ENCODE results near the gene CREB5. TPM values are rescaled to one million over a fixed set of nuclear protein-coding genes. Genes with fewer than 3 reads are reported as not detected.

Gene CREB5
- total RNA-seq, 1 experiment from 2014 or later, result 2.1 TPM

DNA sequence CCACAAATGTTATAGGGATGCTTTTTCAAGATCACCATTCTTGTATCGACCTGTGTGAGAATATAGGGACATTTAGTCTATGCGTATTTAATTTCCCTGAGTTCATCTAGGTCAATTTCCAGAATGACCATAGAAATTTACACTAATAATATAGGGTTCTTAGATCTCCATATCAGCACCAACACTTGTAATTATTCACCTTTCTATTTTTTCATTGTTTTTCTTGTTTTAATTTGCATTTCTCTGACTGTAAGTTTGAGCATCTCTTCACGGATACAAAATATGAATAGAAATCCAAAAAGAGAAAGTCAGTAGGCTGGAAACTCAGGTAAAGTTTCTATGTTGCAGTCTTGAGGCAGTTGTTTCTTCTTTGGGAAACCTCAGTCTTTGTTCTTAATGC lies 134.8 kb downstream of the CREB5 start:
- TF ChIP-seq EZH2 (IDR thresholded peaks at IDR 0.05; ENCODE audit: low read depth), result no peak
- TF ChIP-seq, protein P1, sequence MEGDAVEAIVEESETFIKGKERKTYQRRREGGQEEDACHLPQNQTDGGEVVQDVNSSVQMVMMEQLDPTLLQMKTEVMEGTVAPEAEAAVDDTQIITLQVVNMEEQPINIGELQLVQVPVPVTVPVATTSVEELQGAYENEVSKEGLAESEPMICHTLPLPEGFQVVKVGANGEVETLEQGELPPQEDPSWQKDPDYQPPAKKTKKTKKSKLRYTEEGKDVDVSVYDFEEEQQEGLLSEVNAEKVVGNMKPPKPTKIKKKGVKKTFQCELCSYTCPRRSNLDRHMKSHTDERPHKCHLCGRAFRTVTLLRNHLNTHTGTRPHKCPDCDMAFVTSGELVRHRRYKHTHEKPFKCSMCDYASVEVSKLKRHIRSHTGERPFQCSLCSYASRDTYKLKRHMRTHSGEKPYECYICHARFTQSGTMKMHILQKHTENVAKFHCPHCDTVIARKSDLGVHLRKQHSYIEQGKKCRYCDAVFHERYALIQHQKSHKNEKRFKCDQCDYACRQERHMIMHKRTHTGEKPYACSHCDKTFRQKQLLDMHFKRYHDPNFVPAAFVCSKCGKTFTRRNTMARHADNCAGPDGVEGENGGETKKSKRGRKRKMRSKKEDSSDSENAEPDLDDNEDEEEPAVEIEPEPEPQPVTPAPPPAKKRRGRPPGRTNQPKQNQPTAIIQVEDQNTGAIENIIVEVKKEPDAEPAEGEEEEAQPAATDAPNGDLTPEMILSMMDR (conservative IDR thresholded peaks at IDR 0.05), result no peak
- no peaks in the 10 kb centered on the region for H3K9me2 ChIP-seq (ENCODE audit: insufficient read depth)
- no peak overlapping the region for H3K27ac ChIP-seq
- DNase-seq, result no peak
- CTCF ChIA-PET, result no interaction called here
- no peaks in the 10 kb centered on the region for H3F3A ChIP-seq (ENCODE audit: insufficient read depth, low read depth)
- H3K4me2 ChIP-seq, result no peak overlapping the region
- H4K20me1 ChIP-seq (ENCODE audit: insufficient read depth), result no peaks in the 10 kb centered on the region
- BruUV-seq (replicated peaks), result no TSS peak
- no peaks in the 10 kb centered on the region for H3K36me3 ChIP-seq (ENCODE audit: low read depth)
- no peaks in the 10 kb centered on the region for H3K4me1 ChIP-seq (replicated peaks; ENCODE audit: insufficient read depth)
- peaks cover 19% of the 10 kb centered on the region; the same call in 1 of the 2 replicates for H3K9me3 ChIP-seq (ENCODE audit: insufficient read depth, low read depth)
- POLR2A ChIA-PET (ENCODE audit: unreplicated experiment), result no interaction called here
- no peak overlapping the region for H2AFZ ChIP-seq
- intact Hi-C loops (cut with micrococcal nuclease; ENCODE audit: unreplicated experiment), result no loop called here
- H3K79me2 ChIP-seq (ENCODE audit: low read depth), result no peaks in the 10 kb centered on the region
- no peak overlapping the region for H3K4me3 ChIP-seq
- H3K27me3 ChIP-seq (ENCODE audit: insufficient read depth, low read depth), result no peaks in the 10 kb centered on the region

DNA sequence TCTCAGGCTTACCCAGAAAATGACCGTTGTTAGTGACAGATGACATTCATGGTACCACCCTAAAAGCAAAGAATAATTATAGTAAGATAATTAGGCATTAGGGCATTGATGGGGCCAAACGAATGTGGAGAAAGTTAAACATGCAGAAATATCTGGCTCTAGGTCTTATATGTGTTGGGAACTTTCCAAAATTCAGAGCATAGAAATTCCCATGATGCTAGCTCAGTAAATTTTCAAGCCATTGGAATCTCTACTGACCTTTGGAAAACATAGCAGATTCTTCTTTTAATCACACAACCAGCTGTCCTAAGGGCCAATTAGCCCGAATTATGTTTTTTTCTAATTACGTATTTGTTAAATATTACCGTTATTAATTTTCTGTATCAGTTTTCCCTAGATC lies 136.1 kb downstream of the CREB5 start:
- peaks cover 19% of the 10 kb centered on the region; the same call in 1 of the 2 replicates for H3K9me3 ChIP-seq (ENCODE audit: insufficient read depth, low read depth)
- H2AFZ ChIP-seq, result no peak overlapping the region
- H3K4me3 ChIP-seq, result no peak overlapping the region
- BruUV-seq (replicated peaks), result no TSS peak
- no peak for DNase-seq
- H3K36me3 ChIP-seq (ENCODE audit: low read depth), result no peaks in the 10 kb centered on the region
- H3K4me1 ChIP-seq (replicated peaks; ENCODE audit: insufficient read depth), result no peaks in the 10 kb centered on the region
- H3K27ac ChIP-seq, result no peak overlapping the region
- H4K20me1 ChIP-seq (ENCODE audit: insufficient read depth), result no peaks in the 10 kb centered on the region
- no peaks in the 10 kb centered on the region for H3K27me3 ChIP-seq (ENCODE audit: insufficient read depth, low read depth)
- TF ChIP-seq EZH2 (IDR thresholded peaks at IDR 0.05; ENCODE audit: low read depth), result no peak
- TF ChIP-seq, protein P1 (conservative IDR thresholded peaks at IDR 0.05), result no peak
- no peaks in the 10 kb centered on the region for H3K9me2 ChIP-seq (ENCODE audit: insufficient read depth)
- H3K4me2 ChIP-seq, result no peak overlapping the region
- ChIA-PET POLR2A (ENCODE audit: unreplicated experiment) (no interaction called here), CTCF (no interaction called here)
- no peaks in the 10 kb centered on the region for H3K79me2 ChIP-seq (ENCODE audit: low read depth)
- H3F3A ChIP-seq (ENCODE audit: insufficient read depth, low read depth), result no peaks in the 10 kb centered on the region
- intact Hi-C loops (cut with micrococcal nuclease; ENCODE audit: unreplicated experiment), result no loop called here

DNA sequence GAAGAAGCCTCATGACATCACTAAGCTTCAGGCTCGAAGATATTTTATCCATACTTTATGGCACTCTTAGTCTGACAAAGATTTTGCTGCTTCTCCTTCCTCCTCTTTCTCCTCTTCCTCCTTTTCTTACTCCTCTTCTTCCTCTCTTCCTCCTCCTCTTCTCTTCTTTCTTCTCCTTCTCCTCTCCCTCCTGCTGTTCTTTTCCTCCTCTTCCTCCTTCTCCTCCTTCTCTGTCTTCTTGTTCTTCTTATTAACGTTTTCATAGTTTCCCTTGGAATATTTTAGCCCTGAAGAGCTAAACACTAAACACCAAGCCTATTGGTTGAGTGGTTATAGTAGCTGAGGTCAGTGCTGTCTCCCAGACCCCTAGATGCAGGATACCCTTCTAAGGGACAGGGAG lies 137.7 kb downstream of the CREB5 start:
- no peak overlapping the region for H3K4me2 ChIP-seq

More for the DNA sequence above, 137.7 kb downstream of the CREB5 start:
- Histone ChIP-seq H3K9me3 (ENCODE audit: insufficient read depth, low read depth) (peaks cover 19% of the 10 kb centered on the region; the same call in 1 of the 2 replicates), H3K4me1 (replicated peaks; ENCODE audit: insufficient read depth) (no peaks in the 10 kb centered on the region), H3K9me2 (ENCODE audit: insufficient read depth) (no peaks in the 10 kb centered on the region), H3K27me3 (ENCODE audit: insufficient read depth, low read depth) (no peaks in the 10 kb centered on the region), H2AFZ (no peak overlapping the region), H3K27ac (no peak overlapping the region), H4K20me1 (ENCODE audit: insufficient read depth) (no peaks in the 10 kb centered on the region), H3K36me3 (ENCODE audit: low read depth) (no peaks in the 10 kb centered on the region), H3K79me2 (ENCODE audit: low read depth) (no peaks in the 10 kb centered on the region), H3F3A (ENCODE audit: insufficient read depth, low read depth) (no peaks in the 10 kb centered on the region), H3K4me3 (no peak overlapping the region)
- intact Hi-C loops (cut with micrococcal nuclease; ENCODE audit: unreplicated experiment), result no loop called here
- ChIA-PET CTCF (no interaction called here), POLR2A (ENCODE audit: unreplicated experiment) (no interaction called here)
- no peak for DNase-seq
- TF ChIP-seq EZH2 (IDR thresholded peaks at IDR 0.05; ENCODE audit: low read depth), result no peak
- TF ChIP-seq, protein P1 (conservative IDR thresholded peaks at IDR 0.05), result no peak
- BruUV-seq (replicated peaks), result no TSS peak
